Neural cell (in vitro differentiated cells): ENCODE results near the gene ACVR1. TPM values are rescaled to one million over a fixed set of nuclear protein-coding genes. Genes with fewer than 3 reads are reported as not detected.

ENCODE experiments used
- H2AFZ ChIP-seq: fragments of 200-600, 300-800 bp; sonication (generic), shearing (Covaris generic); 2 replicates; pipeline ENCODE4 v1.6.0; 2014; ENCODE audit warnings: low read depth, mild to moderate bottlenecking, antibody characterized with exemption, low read length, moderate library complexity
- H3F3A ChIP-seq: fragments of 200-600 bp; shearing (Covaris generic); 2 replicates; pipeline ENCODE4 v1.6.1; 2016; ENCODE audit warnings: mild to moderate bottlenecking, moderate library complexity, mixed read lengths, antibody characterized with exemption, low read length; ENCODE audit not compliant: insufficient read depth, poor library complexity, severe bottlenecking
- H3K27ac ChIP-seq: fragments of 200-600, 300-800 bp; sonication (generic), shearing (Covaris generic); 2 replicates; pipeline ENCODE4 v1.5.1; 2014; ENCODE audit warnings: mild to moderate bottlenecking, low read length, moderate library complexity
- H3K27me3 ChIP-seq: fragments of 300-800, 200-600 bp; sonication (generic), shearing (Covaris generic); 2 replicates; pipeline ENCODE4 v1.6.0; 2014; ENCODE audit warnings: mild to moderate bottlenecking, low read depth, low read length, moderate library complexity; ENCODE audit not compliant: insufficient read depth
- H3K36me3 ChIP-seq: fragments of 300-800, 200-600 bp; sonication (generic), shearing (Covaris generic); 2 replicates; pipeline ENCODE4 v1.5.1; 2014; ENCODE audit warnings: mild to moderate bottlenecking, antibody characterized with exemption, low read length, moderate library complexity; ENCODE audit not compliant: insufficient read depth
- H3K4me2 ChIP-seq: fragments of 300-800, 200-600 bp; sonication (generic), shearing (Covaris generic); 2 replicates; pipeline ENCODE4 v1.6.0; 2014; ENCODE audit warnings: mild to moderate bottlenecking, low read length
- H3K4me3 ChIP-seq: fragments of 300-800, 200-600 bp; sonication (generic), shearing (Covaris generic); 2 replicates; pipeline ENCODE4 v1.5.1; 2014; ENCODE audit warnings: mild to moderate bottlenecking, low read length, moderate library complexity
- H3K79me2 ChIP-seq: fragments of 200-600 bp; shearing (Covaris generic); replicated peaks from 2 replicates; pipeline ENCODE4 v1.6.0; 2014; ENCODE audit warnings: mild to moderate bottlenecking, low read length, moderate library complexity; ENCODE audit not compliant: insufficient read depth
- H3K9ac ChIP-seq: fragments of 300-800, 200-600 bp; sonication (generic), shearing (Covaris generic); 2 replicates; pipeline ENCODE4 v1.6.1; 2016; ENCODE audit warnings: mild to moderate bottlenecking, low read length, mixed read lengths
- H3K9me2 ChIP-seq: fragments of 200-600 bp; shearing (Covaris generic); 2 replicates; pipeline ENCODE4 v1.6.1; 2016; ENCODE audit warnings: mild to moderate bottlenecking, low read length, mixed read lengths; ENCODE audit not compliant: insufficient read depth
- H3K9me3 ChIP-seq: fragments of 200-600, 300-800 bp; sonication (generic), shearing (Covaris generic); 2 replicates; pipeline ENCODE4 v1.6.1; 2016; ENCODE audit warnings: mild to moderate bottlenecking, mixed run types, low read length, moderate library complexity, mixed read lengths
- H4K20me1 ChIP-seq: fragments of 200-600 bp; shearing (Covaris generic); 2 replicates; pipeline ENCODE4 v1.6.1; 2016; ENCODE audit warnings: mild to moderate bottlenecking, mixed run types; ENCODE audit not compliant: insufficient read depth
- CTCF ChIP-seq: fragments of 450-650 bp; IDR thresholded peaks from 2 replicates; pipeline ENCODE4 v1.5.1; 2014; ENCODE audit warnings: antibody characterized with exemption, mild to moderate bottlenecking, moderate library complexity; ENCODE audit not compliant: poor library complexity, severe bottlenecking
- EP300 ChIP-seq: fragments of 450-650 bp; conservative IDR thresholded peaks from 2 replicates; pipeline ENCODE4 v1.6.1; 2014; ENCODE audit warnings: antibody characterized with exemption, mild to moderate bottlenecking, moderate library complexity; ENCODE audit not compliant: poor library complexity, severe bottlenecking
- EZH2 ChIP-seq: fragments of 200-600, 300-800 bp; shearing (Covaris generic), sonication (generic); IDR thresholded peaks from 2 replicates; pipeline ENCODE4 v1.6.1; 2014; ENCODE audit warnings: antibody characterized with exemption, low read length, borderline replicate concordance, mild to moderate bottlenecking; ENCODE audit not compliant: insufficient read depth, poor library complexity, severe bottlenecking
- MXI1 ChIP-seq: fragments of 450-650 bp; conservative IDR thresholded peaks from 2 replicates; pipeline ENCODE4 v1.6.1; 2014; ENCODE audit warnings: antibody characterized with exemption, mild to moderate bottlenecking; ENCODE audit not compliant: poor library complexity, severe bottlenecking
- POLR2AphosphoS5 ChIP-seq: IDR thresholded peaks from 2 replicates; pipeline ENCODE4 v1.6.1; 2012
- RAD21 ChIP-seq: fragments of 450-650 bp; conservative IDR thresholded peaks from 2 replicates; pipeline ENCODE4 v1.6.1; 2014; ENCODE audit warnings: antibody characterized with exemption, mild to moderate bottlenecking, moderate library complexity
- REST ChIP-seq: IDR thresholded peaks from 2 replicates; pipeline ENCODE4 v1.6.1; 2012; ENCODE audit warnings: borderline replicate concordance
- SMC3 ChIP-seq: fragments of 450-650 bp; conservative IDR thresholded peaks from 2 replicates; pipeline ENCODE4 v1.6.1; 2014; ENCODE audit warnings: antibody characterized with exemption, mild to moderate bottlenecking, moderate library complexity; ENCODE audit not compliant: poor library complexity
- TAF1 ChIP-seq: IDR thresholded peaks from 2 replicates; pipeline ENCODE4 v1.6.1; 2012; ENCODE audit warnings: low read depth
- polyA plus RNA-seq: library from polyadenylated mRNA; depleted of rRNA; stranded (reverse); fragments of >200 nt; gene quantifications from 2 replicates; pipeline ENCODE4 v1.2.3, GENCODE V29; 2014

The ACVR1 gene
- polyA plus RNA-seq, 1 donor from 2014 or later = 4.0 TPM

- Histone ChIP-seq H3K27ac (no peak overlapping the region), H3F3A (no peaks in the 10 kb centered on the region), H3K79me2 (no peaks in the 10 kb centered on the region), H2AFZ (no peak overlapping the region), H3K4me3 (no peak overlapping the region), H3K9me3 (no peaks in the 10 kb centered on the region), H3K27me3 (no peaks in the 10 kb centered on the region), H3K36me3 (no peaks in the 10 kb centered on the region), H3K9ac (no peak overlapping the region), H3K4me2 (no peak overlapping the region), H3K9me2 (no peaks in the 10 kb centered on the region), H4K20me1 (no peaks in the 10 kb centered on the region)
- TF ChIP-seq SMC3 (no peak), EP300 (no peak), MXI1 (no peak), CTCF (no peak), REST (no peak), TAF1 (no peak)
Measured at GRCh38 chr2:157743051-157743450, 133.1 kb downstream of the ACVR1 start.

- no peak overlapping the region for H3K27ac ChIP-seq
Measured at GRCh38 chr2:157741819-157742484, 134.2 kb downstream of the ACVR1 start.

More at GRCh38 chr2:157741819-157742484, 134.2 kb downstream of the ACVR1 start:
- H4K20me1 ChIP-seq = no peaks in the 10 kb centered on the region
- no peak overlapping the region for H3K4me3 ChIP-seq
- TF ChIP-seq CTCF = no peak
- TF ChIP-seq REST = no peak
- no peak for TF ChIP-seq TAF1
- no peak for TF ChIP-seq SMC3
- no peak for TF ChIP-seq POLR2AphosphoS5
- no peak for TF ChIP-seq EZH2
- TF ChIP-seq RAD21 = no peak
- no peak for TF ChIP-seq MXI1
- TF ChIP-seq EP300 = no peak
- H3K9ac ChIP-seq = no peak overlapping the region
- H3K27me3 ChIP-seq = no peaks in the 10 kb centered on the region
- H2AFZ ChIP-seq = no peak overlapping the region
- H3K9me2 ChIP-seq = no peaks in the 10 kb centered on the region
- H3K4me2 ChIP-seq = no peak overlapping the region
- no peaks in the 10 kb centered on the region for H3K36me3 ChIP-seq
- no peaks in the 10 kb centered on the region for H3F3A ChIP-seq
- H3K79me2 ChIP-seq = no peaks in the 10 kb centered on the region
- no peaks in the 10 kb centered on the region for H3K9me3 ChIP-seq
